ENCODE measurements around the gene CAMTA1. TPM values are rescaled to one million over a fixed set of nuclear protein-coding genes. Genes with fewer than 3 reads are reported as not detected.

CAMTA1 gene
- total RNA-seq, 1 experiment from 2014 or later = 69.5 TPM

DNA sequence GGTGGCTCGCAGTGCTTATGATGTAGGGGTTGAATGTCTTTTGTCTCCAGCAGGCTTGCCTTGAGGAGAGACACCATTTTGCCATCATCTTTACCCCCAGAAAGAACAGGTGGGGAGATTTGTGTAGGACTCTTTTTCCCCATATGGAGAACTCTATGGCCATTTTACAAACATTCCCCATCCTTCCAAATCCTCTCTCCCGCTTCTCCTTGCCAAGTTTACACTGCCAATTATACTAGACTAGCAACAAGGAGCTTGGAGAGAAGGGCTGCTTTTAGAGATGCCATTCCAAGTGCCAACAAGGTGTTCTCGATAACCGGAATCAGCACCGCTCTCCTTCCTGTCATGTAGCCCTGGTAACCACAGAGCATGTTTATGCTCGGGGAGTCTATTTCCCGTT, 233.1 kb downstream of the CAMTA1 start:
- H3K79me2 ChIP-seq (ENCODE audit: insufficient read depth, low read length) = no peaks in the 10 kb centered on the region
- no peak overlapping the region for H2AFZ ChIP-seq (ENCODE audit: low read depth, low read length, poor library complexity, severe bottlenecking)
- TF ChIP-seq, protein P1, sequence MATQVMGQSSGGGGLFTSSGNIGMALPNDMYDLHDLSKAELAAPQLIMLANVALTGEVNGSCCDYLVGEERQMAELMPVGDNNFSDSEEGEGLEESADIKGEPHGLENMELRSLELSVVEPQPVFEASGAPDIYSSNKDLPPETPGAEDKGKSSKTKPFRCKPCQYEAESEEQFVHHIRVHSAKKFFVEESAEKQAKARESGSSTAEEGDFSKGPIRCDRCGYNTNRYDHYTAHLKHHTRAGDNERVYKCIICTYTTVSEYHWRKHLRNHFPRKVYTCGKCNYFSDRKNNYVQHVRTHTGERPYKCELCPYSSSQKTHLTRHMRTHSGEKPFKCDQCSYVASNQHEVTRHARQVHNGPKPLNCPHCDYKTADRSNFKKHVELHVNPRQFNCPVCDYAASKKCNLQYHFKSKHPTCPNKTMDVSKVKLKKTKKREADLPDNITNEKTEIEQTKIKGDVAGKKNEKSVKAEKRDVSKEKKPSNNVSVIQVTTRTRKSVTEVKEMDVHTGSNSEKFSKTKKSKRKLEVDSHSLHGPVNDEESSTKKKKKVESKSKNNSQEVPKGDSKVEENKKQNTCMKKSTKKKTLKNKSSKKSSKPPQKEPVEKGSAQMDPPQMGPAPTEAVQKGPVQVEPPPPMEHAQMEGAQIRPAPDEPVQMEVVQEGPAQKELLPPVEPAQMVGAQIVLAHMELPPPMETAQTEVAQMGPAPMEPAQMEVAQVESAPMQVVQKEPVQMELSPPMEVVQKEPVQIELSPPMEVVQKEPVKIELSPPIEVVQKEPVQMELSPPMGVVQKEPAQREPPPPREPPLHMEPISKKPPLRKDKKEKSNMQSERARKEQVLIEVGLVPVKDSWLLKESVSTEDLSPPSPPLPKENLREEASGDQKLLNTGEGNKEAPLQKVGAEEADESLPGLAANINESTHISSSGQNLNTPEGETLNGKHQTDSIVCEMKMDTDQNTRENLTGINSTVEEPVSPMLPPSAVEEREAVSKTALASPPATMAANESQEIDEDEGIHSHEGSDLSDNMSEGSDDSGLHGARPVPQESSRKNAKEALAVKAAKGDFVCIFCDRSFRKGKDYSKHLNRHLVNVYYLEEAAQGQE (IDR thresholded peaks at IDR 0.05; ENCODE audit: low read depth) = no peak
- TF ChIP-seq POLR2AphosphoS5 (IDR thresholded peaks at IDR 0.05; ENCODE audit: low read depth, low read length) (no peak), EZH2 (IDR thresholded peaks at IDR 0.05) (no peak), EGR1 (IDR thresholded peaks at IDR 0.05; ENCODE audit: low read depth) (no peak), CBX3 (IDR thresholded peaks at IDR 0.05; ENCODE audit: low read depth) (no peak), SP1 (IDR thresholded peaks at IDR 0.05; ENCODE audit: low read depth) (no peak), CEBPB (IDR thresholded peaks at IDR 0.05; ENCODE audit: low read depth) (no peak), TCF7L2 (IDR thresholded peaks at IDR 0.05; ENCODE audit: borderline replicate concordance, extremely low read depth, insufficient read depth, insufficient read length) (no peak), SIN3A (IDR thresholded peaks at IDR 0.05; ENCODE audit: low read depth) (no peak), JUND (IDR thresholded peaks at IDR 0.05) (no peak), RAD21 (IDR thresholded peaks at IDR 0.05; ENCODE audit: low read depth) (no peak), POLR2A (IDR thresholded peaks at IDR 0.05; ENCODE audit: borderline replicate concordance, extremely low read depth, insufficient read depth, insufficient read length) (no peak), FOSL1 (IDR thresholded peaks at IDR 0.05; ENCODE audit: low read depth) (no peak)
- TF ChIP-seq, protein P2, sequence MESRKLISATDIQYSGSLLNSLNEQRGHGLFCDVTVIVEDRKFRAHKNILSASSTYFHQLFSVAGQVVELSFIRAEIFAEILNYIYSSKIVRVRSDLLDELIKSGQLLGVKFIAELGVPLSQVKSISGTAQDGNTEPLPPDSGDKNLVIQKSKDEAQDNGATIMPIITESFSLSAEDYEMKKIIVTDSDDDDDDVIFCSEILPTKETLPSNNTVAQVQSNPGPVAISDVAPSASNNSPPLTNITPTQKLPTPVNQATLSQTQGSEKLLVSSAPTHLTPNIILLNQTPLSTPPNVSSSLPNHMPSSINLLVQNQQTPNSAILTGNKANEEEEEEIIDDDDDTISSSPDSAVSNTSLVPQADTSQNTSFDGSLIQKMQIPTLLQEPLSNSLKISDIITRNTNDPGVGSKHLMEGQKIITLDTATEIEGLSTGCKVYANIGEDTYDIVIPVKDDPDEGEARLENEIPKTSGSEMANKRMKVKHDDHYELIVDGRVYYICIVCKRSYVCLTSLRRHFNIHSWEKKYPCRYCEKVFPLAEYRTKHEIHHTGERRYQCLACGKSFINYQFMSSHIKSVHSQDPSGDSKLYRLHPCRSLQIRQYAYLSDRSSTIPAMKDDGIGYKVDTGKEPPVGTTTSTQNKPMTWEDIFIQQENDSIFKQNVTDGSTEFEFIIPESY (IDR thresholded peaks at IDR 0.05; ENCODE audit: extremely low read depth, insufficient replicate concordance, low read length) = no peak
- TF ChIP-seq, protein P3, sequence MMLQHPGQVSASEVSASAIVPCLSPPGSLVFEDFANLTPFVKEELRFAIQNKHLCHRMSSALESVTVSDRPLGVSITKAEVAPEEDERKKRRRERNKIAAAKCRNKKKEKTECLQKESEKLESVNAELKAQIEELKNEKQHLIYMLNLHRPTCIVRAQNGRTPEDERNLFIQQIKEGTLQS (IDR thresholded peaks at IDR 0.05) = no peak
- H4K20me1 ChIP-seq (ENCODE audit: insufficient read depth) = no peaks in the 10 kb centered on the region
- no peak overlapping the region for H3K9ac ChIP-seq (ENCODE audit: low read length)
- no peak overlapping the region for H3K4me2 ChIP-seq (ENCODE audit: low read length)
- ChIA-PET CTCF (no interaction called here), RAD21 (ENCODE audit: low non-redundant PET in 1 of 2, low total read pairs in 2 of 2, uncharacterized antibody in 2 of 2, unreplicated experiment in 2 of 2) (no interaction called here), POLR2A (no interaction called here)
- peaks cover 26% of the 10 kb centered on the region; the same call in 1 of the 2 replicates for H3K27me3 ChIP-seq (ENCODE audit: insufficient read depth, low read length)
- no peaks in the 10 kb centered on the region for H3K36me3 ChIP-seq (ENCODE audit: control insufficient read depth in 1 of 2, insufficient read depth in 2 of 2, low read length in 2 of 2)
- no TSS peak for BruUV-seq (replicated peaks)
- H3K4me3 ChIP-seq (replicated peaks in 1 of 2; ENCODE audit: low read depth in 1 of 2, low read length in 2 of 2) = no peak overlapping the region
- intact Hi-C loops (cut with micrococcal nuclease) = no loop called here
- no peaks in the 10 kb centered on the region for H3K9me2 ChIP-seq (ENCODE audit: insufficient read depth)
- H3K4me1 ChIP-seq (ENCODE audit: control insufficient read depth in 1 of 2, insufficient read depth in 2 of 2, low read length in 2 of 2) = peaks cover 0 to 7% of the 10 kb centered on the region in 2 experiments; a peak in 1 of 4 replicates
- H3K27ac ChIP-seq (ENCODE audit: low read depth, low read length) = no peak overlapping the region
- ATAC-seq (no peak), DNase-seq (ENCODE audit: low read depth, low spot score) (no peak)
- H3K9me3 ChIP-seq (ENCODE audit: control insufficient read depth in 1 of 2, insufficient read depth in 1 of 2, low read depth in 1 of 2, low read length in 2 of 2) = no peaks in the 10 kb centered on the region

Data from HCT116 (cell line).